Epithelial cell of prostate (primary cell): Measurements from ENCODE around the gene MED13.
"Not testable (repeated sequence)": the region's sequence is repeated elsewhere in the genome, so short reads cannot be mapped to it uniquely, and the experiment has no call there.

Experiments
- DNase-seq: peaks from one replicate; pipeline ENCODE4 v3.0.0-alpha.2; 2011; ENCODE audit warnings: low read depth, low spot score
- H3K27ac ChIP-seq: fragments of 450-650 bp; 2 replicates; pipeline ENCODE4 v1.5.1; 2017; ENCODE audit warnings: mild to moderate bottlenecking

The MED13 gene

DNA sequence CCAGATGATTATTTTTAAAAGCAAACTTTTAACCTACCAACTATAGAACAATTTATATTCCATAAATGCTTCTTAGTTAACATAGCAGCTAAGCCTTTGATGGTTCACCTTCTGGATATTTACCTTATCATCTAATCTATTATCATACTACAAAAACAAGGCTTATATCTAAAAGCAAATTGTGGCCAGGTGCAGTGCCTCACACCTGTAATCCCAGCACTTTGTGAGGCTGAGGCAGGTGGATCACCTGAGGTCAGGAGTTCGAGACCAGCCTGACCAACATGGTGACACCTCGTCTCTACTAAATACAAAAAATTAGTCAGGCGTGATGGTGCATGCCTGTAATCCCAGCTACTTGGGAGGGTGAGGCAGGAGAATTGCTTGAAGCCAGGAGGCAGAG is 61.9 kb downstream of the MED13 start:
- not testable (repeated sequence) for H3K27ac ChIP-seq, DNase-seq

DNA sequence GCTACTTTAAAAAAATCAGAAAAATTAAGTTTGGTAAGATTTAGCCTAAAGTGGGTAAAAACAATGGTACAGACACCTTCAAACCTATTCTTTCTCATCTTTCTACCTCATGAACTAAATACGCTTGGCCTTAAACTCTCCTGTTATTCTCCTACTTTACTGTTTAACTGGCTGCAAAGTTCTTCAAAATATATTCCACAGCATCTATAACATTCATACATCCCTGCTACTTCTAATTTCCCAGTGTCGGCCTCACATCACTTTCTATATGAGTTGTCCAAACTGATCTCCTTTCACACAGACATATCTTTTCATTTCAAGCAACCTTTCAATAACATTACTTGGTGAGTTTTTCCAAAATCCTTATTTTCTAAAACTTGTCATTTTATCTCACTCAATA is 64.0 kb downstream of the MED13 start:
- no peak for DNase-seq
- no peak overlapping the region for H3K27ac ChIP-seq

DNA sequence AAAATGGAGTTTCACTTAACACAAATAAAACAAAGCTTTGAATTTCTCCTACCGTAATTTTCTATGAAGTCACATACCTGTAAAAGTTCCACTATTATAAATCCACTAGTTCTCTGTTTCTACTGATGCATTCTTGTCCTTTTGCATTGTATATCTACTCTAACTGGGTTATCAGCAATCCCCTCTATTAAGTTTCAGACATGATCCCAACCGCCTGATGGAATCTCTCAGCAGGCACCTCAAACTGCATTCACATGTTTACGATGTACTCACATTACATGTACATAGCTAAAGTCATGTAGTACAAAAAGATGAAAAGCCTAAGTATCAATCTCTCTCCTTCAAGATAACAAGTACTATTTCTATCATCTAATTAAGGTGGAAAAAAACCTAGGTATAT is 64.9 kb downstream of the MED13 start:
- H3K27ac ChIP-seq, result no peak overlapping the region
- DNase-seq, result no peak

DNA sequence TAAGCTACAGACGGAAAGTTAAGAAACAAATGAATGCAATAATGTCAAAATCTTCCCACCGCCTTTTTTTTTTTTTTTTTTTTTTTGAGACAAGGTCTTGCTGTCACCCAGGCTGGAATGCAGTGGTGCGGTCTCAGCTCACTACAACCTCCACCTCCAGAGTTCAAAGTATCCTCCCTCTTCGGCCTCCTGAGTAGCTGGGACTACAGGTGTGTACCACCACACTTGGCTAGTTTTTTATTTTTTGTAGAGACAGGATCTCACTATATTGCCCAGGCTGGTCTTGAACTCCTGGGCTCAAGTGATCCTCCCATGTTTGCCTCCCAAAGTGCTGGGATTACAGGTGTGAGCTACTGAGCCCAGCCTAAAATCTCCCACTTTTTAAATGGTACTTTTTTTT is 66.5 kb downstream of the MED13 start:
- not testable (repeated sequence) for DNase-seq, H3K27ac ChIP-seq

DNA sequence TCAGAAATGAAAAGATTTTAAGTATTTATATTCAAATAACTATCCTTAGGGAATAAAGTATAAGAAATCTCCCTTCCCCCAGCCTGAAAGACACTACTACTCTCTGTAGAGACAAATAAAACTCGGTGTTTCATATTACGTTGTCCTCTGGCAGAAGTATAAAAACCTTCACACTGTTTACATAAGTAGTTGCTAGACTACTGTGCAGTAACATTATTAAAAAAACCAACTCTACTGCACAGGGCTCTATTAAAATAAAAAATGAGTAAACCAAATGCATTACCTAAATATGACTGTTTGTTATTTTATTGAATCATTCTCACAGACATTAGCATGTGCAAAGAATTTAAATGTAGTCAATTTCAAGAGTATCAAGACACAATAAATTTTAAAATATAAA is 67.4 kb downstream of the MED13 start:
- no peak overlapping the region for H3K27ac ChIP-seq
- DNase-seq, result no peak

DNA sequence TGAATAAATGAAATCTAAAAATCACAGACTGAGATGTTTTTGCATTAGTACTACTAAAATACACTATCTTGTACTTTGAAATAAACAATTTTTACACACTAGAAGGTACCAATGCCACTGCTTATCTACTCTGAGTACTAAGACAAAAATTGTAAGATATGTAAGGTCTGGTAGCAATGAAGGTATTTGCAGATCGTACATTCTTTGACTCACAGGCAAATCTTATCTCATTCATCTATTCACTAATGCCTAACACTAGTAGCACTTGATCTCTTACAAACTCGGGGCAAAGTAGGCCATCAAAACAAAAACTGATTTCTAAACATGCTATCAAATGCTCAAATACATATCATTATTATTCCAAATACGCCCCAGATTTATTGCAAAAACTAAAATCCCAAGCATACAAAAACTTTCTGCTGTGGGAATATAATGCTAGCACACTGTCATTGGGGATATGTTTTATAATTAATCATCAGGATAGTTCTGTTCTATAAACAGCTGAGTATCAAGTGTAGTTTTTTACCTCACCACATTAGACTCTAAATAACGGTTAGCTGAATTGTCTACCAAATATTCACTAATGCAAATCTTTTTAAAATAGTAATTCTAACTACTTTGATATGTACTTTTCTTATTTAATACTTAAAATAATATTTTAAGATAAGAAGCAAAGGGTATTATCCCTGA is 68.0 kb downstream of the MED13 start:
- DNase-seq, result no peak
- no peak overlapping the region for H3K27ac ChIP-seq

DNA sequence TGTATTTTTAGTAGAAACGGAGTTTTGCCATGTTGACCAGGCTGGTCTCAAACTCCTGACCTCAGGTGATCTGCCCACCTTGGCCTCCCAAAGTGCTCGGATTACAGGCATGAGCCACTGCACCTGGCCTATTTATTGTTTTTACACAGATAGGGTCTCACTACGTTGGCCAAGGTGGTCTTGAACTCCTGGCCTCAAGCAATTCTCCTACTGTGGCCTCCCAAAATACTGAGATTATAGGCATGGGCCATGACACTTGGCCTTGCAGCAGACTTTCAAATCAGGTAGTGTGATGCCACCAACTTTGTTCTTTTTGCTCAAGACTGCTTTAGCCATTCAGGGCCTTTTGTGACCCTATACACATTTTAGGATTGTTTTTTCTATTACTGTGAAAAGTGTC is 75.6 kb downstream of the MED13 start:
- no peak for DNase-seq

DNA sequence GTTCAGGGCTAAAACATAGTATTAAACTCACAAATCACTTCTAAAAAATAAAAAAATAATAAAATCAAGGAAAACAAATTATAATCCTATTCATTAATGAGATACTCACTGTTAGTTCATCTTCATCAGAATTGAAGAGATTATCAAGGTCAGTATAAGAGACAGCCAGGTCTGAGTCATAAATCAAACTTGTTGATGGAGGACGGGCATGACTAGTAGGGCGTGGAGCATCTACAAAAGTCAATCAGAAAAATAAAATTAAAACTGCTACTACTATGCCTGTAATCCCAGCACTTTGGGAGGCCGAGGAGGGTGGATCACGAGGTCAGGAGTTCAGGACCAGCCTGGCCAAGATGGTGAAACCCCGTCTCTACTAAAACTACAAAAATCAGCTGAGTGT is 78.2 kb downstream of the MED13 start:
- no peak overlapping the region for H3K27ac ChIP-seq
- no peak for DNase-seq

More for the DNA sequence above, 75.6 kb downstream of the MED13 start:
- no peak overlapping the region for H3K27ac ChIP-seq

DNA sequence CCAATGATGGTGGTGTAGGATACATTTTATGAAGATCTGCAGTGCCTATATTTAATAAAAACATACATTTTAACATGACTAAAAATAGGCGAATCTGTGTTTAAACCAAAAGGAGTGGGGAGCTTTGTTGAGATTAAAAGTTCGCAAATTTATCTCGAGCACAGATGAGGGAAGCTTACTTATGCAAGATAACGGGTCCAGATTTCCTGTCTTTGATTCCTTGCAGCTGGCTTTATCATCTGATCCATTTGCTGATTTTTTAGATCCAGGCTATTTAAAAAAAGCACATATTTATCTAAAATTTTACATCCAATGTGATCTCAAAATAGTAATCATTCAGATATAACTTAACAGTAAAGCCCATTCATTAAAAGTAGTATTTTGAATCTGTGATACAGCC is 80.3 kb downstream of the MED13 start:
- H3K27ac ChIP-seq, result no peak overlapping the region
- DNase-seq, result no peak

DNA sequence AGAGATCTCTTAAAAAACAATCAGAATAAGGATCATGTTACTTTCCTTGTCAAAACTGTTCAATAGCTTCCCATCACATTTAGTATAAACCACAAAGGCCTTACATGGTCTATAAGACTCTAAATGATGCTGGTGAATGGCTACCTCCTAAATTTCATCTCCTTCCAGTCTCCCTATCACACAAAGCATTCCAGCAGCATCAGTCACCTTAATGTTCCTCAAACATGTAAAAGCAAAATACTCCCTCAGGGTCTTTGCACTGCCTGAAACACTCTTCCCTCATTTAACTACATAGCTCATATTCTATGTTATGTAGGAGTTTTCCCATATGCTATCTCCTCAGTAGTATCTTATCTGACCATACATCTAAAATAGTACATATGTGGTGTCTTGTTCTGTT is 83.8 kb downstream of the MED13 start:
- no peak overlapping the region for H3K27ac ChIP-seq
- DNase-seq, result no peak

DNA sequence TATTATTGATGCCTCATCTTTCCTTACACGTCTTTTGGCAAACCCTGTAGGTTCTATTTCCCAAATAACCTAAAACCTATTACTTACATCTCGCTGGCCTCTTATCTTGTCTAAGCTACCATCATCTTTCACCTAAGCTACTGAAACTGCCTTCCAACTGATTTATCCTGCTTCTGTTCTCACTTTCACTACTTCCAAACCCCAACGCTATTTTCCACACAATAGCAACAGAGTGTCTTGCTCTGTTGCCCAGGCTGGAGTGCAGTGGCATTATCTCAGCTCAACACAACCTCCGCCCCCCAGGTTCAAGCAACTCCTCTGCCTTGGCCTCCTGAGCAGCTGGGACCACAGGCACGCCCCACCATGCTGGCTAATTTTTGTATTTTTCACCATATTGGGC is 84.5 kb downstream of the MED13 start:
- H3K27ac ChIP-seq, result no peak overlapping the region
- DNase-seq, result no peak

DNA sequence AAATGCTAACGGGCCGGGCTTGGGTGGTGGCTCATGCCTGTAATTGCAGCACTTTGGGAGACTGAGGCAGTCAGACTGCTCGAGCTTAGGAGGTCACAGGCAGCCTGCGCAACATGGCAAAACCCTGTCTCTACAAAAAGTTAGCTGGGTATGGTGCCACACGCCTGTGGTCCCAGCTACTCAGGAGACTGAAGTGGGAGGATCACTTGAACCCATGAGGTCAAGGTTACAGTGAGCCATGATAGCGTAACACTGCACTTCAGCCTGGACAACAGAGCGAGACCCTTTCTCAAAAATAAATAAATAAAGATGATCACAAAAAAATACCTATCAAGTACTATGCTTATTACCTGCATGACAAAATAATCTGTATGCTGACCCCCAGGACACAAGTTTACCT is 91.0 kb downstream of the MED13 start:
- DNase-seq, result no peak
- no peak overlapping the region for H3K27ac ChIP-seq

DNA sequence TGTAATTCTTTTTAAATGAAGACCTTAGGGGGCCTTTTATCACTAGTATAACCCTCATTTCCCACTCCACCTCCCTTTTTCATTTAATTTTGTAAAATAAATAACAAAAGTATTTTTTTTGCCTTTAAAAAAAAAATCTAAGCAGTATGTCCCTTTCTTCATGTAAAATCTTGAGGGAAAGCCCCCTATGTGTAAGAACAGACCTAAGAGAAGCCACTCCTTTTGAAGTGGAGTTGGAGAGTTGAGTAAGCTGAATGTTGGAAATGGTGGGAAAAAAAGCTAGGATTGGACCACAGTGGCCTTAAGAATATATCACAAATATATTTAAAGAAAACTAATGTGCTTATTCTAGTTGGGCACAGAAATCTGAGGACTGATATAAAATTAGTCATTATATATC is 92.8 kb downstream of the MED13 start:
- DNase-seq, result no peak
- no peak overlapping the region for H3K27ac ChIP-seq

DNA sequence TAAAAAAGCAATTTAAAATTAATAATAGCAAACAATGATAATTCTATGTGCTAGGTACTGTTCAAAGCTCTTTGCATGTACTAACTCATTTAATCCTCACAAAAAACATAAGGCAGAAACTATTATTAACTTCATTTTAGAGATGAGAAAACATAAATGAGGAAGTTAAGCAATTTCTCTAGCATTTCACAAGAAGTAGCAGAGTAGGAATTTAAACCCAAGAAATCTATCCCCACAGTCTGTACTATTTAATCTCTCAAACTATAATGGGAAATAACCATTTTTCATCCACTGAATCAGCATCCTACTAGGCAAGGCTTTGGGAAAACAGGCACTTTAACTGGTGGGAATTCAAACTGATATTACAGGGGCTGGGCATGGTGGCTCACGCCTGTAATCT is 95.0 kb downstream of the MED13 start:
- H3K27ac ChIP-seq, result no peak overlapping the region
- no peak for DNase-seq

DNA sequence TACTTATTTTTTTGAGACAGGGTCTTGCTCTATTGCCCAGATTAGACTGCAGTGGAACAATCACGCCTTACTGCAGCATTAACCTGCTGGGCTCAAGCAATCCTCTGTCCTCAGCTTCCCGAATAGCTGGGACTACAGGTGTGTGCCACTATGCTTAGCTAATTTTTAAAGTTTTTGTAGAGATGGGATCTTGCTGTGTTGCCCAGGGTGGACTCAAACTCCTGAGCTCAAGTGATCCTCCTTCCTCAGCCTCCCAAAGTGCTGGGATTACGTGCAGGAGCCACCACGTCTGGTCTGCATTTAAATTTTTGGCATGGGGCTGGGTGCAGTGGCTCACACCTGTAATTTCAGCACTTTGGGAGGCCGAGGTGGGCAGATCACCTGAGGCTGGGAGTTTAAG is 96.3 kb downstream of the MED13 start:
- H3K27ac ChIP-seq, result no peak overlapping the region
- DNase-seq, result no peak

DNA sequence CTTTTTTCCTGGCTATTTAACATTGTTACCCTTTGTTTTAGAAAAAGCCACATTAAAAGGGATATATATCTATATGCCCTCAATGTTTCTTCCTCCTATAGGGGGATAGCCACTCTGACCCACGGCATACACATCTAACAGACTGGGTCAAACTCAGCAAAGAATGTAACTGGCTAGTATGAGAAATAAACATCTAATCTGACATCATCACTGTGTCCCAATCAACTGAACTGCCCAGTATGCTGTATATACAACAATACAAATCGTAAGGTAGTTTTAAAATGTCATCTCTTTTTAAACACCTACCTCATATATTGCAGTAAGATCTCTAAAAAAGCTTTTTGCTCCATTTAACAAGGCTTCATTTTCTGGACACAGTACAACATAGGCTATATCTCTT is 97.3 kb downstream of the MED13 start:
- no peak for DNase-seq
- H3K27ac ChIP-seq, result no peak overlapping the region

DNA sequence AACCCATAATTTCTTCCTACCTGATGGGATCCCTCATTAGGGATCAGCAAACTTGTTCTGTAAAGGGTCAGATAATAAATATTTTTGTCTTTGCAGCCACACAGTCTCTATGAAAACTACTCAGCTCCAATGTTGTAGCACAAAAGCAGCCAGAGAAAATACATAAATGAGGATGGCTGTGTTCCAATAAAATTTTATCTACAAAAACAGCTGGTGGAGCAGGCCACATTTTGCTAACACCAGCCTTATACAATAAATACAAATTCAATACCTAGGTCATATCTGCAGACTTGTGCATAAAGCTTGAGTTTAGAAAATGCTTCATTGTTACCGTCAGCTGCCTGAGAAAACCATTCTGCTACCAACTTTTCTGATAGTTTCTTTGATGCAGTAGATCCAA is 98.9 kb downstream of the MED13 start:
- H3K27ac ChIP-seq, result no peak overlapping the region
- no peak for DNase-seq

DNA sequence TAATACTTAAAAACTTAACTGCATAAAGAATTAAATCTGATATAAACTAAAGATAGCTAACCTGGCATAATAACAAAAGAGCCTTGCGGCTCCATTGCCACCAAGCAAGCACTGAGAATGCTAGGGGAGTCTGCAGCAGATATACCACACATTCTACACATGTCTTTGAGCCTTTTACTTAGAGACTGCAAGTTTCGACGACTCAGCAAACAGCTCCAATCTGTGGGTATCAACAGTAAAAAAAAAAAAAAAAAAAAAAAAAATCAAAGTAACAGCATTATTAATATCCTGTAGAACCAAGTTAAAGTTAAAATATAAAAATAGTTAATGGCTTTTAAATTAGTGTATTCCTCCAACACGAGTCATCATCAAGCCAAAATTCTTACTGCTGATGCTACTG is 109.5 kb downstream of the MED13 start:
- no peak overlapping the region for H3K27ac ChIP-seq
- no peak for DNase-seq

DNA sequence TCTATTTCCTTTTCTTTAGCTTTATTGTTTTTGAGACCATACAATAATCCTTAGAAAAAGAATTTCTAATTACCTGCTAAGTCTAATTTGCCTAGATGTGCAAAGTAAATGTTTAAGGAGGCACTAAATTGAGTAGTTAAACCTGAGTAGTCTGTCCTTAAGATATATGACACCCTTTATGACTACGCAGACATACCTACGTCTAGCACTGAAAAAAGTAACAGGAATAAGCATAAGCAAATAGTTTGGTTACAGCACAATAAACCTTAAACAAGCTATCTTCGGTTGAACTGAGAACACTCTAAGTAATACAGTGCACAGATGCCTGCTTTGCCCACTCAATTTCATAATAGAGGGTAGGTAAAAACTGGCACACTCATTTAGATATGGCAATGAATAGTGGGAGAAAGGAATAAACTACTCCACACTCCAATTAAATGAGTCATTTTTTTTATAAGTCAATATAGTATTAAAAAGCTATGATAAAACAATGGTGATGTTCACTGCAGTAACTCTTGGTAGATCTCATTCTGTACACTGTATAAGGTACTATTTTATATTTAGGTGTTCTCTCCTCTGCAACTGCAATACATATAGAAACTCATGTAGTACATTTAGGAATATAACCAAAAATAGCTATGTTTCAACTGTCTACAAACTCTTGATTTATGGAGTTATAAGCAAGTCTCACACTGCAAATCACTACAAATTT is 117.6 kb downstream of the MED13 start:
- DNase-seq, result no peak
- H3K27ac ChIP-seq, result no peak overlapping the region

DNA sequence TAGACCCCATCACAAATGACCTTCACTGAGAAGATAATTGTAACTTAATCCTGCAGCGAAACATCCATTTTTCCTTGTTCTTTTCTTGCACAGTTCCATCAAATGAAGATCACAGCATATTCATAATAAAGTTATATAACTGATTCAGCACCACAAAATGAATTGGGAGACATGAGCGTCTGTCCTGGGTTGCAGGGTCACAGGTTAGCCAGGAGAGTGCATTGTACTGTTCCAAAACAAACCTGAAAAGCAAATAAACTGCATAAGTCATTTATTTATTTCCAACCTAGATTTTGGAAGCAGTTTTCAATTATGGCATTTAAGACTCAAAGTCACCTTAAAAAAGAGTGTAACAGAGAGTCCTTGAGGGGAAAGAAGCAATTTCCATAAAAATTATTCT is 118.7 kb downstream of the MED13 start:
- DNase-seq, result no peak
- no peak overlapping the region for H3K27ac ChIP-seq

DNA sequence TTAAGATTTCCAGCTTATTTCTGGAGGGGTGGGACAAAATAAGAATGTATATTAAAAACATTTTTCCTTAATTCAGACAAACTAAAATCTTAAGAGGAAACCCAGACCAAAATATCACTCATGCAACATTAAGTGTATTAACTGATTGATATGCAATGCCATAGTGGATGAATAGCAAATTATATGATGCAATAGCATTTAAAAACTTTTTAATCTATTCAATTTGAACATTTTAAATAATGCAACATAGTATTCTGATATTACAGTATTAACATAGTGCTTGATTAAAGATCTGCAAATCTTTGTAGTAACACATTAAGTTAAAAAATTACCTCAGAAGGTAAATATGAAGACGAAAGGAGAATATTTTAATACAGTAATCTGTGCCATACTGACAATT is 122.0 kb downstream of the MED13 start:
- DNase-seq, result no peak
- H3K27ac ChIP-seq, result no peak overlapping the region

DNA sequence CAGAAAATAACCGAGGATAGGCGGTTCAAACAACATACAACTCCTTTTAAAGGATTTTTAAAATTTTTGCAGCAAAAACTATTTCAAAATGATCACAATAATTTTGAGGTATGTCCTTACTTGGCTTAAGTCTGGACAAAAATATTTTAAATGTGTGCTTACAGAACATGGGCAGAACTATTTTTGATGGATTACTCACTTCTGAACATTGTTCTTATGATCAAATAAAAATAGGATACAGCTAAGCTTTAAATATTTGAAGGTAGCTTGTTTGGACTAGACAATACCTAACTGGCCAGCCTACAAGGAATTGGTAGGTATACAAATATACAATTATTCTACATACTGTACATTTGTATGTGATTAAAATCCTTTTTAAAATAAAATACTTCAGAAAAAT is 123.0 kb downstream of the MED13 start:
- DNase-seq, result no peak
- no peak overlapping the region for H3K27ac ChIP-seq
